HepG2 (cell line): ENCODE data around the gene KIAA1328. TPM values are rescaled to one million over a fixed set of nuclear protein-coding genes. Genes with fewer than 3 reads are reported as not detected.

Experiments used
- ATAC-seq: fragments of 200-7000 bp; cut with Tn5 transposase; 3 replicates; pipeline ENCODE4 v1.9.1; 2020; ENCODE audit warnings: mild to moderate bottlenecking, moderate library complexity
- BruUV-seq: library from RNA; stranded (reverse); fragments of 400-500 nt; replicated peaks from 2 replicates; lab custom pipeline; 2021; lab: Mats Ljungman, UMichigan
- CTCF ChIA-PET: fragments of 300-600 bp; formaldehyde crosslinking; extraction: SDS; loops from one replicate; lab custom pipeline; 2021; ENCODE audit warnings: low total read pairs, inconsistent platforms, low intra/inter-chr PET ratio; lab: Yijun Ruan, JAX
- POLR2A ChIA-PET: fragments of 350-600 bp; sonication (Branson Sonifier 250); formaldehyde crosslinking; loops from one replicate; lab custom pipeline; 2020; ENCODE audit warnings: antibody characterized with exemption, inconsistent platforms; lab: Yijun Ruan, JAX
- DNase-seq: peaks from one replicate; pipeline ENCODE4 v3.0.0-alpha.2; 2015; ENCODE audit warnings: low spot score
- FAIRE-seq: peaks from 3 replicates; lab custom pipeline; 2011; peaks lifted over from hg19 to GRCh38; lab: Jason Lieb, UNC
- H2AFZ ChIP-seq: one replicate; pipeline ENCODE4 v1.6.1; 2011; ENCODE audit warnings: low read length, inconsistent platforms
- H3K27ac ChIP-seq: fragments of 300-600 bp; 3 replicates; pipeline ENCODE4 v1.8.0; 2011; ENCODE audit warnings: mixed run types, mild to moderate bottlenecking, mixed read lengths, low read length, inconsistent platforms; ENCODE audit not compliant: insufficient read depth; ENCODE audit errors: extremely low read length
- H3K27me3 ChIP-seq, 2 experiments: fragments of 200-600 bp in 1 of 2; 2 replicates in 1 of 2; 3 replicates in 1 of 2; pipeline versions ENCODE4 v1.6.0 to v1.8.0; 2011; ENCODE audit warnings: low read length in 2 of 2, mild to moderate bottlenecking in 2 of 2, moderate library complexity in 2 of 2, inconsistent platforms in 1 of 2; ENCODE audit not compliant: insufficient read depth in 2 of 2, control insufficient read depth in 1 of 2
- H3K36me3 ChIP-seq, 2 experiments: fragments of 200-600 bp in 1 of 2; replicated peaks in 1 of 2; 2 replicates in 1 of 2; 3 replicates in 1 of 2; pipeline versions ENCODE4 v1.5.1 to v1.8.0; 2011; ENCODE audit warnings: low read length in 2 of 2, inconsistent platforms in 1 of 2; ENCODE audit not compliant: insufficient read depth in 2 of 2, control insufficient read depth in 1 of 2
- H3K4me1 ChIP-seq: 2 replicates; pipeline ENCODE4 v1.5.1; 2012; ENCODE audit warnings: low read length, inconsistent platforms; ENCODE audit not compliant: insufficient read depth
- H3K4me2 ChIP-seq: 2 replicates; pipeline ENCODE4 v1.6.0; 2011; ENCODE audit warnings: low read depth, low read length, inconsistent platforms
- H3K4me3 ChIP-seq, 3 experiments: fragments of 200-600 bp in 1 of 3; sonication (generic), shearing (Covaris generic) in 1 of 3; replicated peaks in 1 of 3; 2 replicates each; pipeline ENCODE4 v1.5.1; 2011 to 2016; ENCODE audit warnings: low read length in 3 of 3, inconsistent platforms in 2 of 3, low read depth in 2 of 3, mild to moderate bottlenecking in 2 of 3, control low read depth in 1 of 3, mixed read lengths in 1 of 3; ENCODE audit not compliant: insufficient read depth in 1 of 3
- H3K79me2 ChIP-seq: one replicate; pipeline ENCODE4 v1.6.1; 2011; ENCODE audit warnings: low read length, inconsistent platforms; ENCODE audit not compliant: insufficient read depth
- H3K9ac ChIP-seq: 2 replicates; pipeline ENCODE4 v1.6.0; 2011; ENCODE audit warnings: mild to moderate bottlenecking, low read depth, low read length, inconsistent platforms; ENCODE audit not compliant: insufficient read depth
- H3K9me3 ChIP-seq: 2 replicates; pipeline ENCODE4 v1.5.1; 2012; ENCODE audit warnings: mild to moderate bottlenecking, low read length
- H4K20me1 ChIP-seq: 2 replicates; pipeline ENCODE4 v1.6.0; 2011; ENCODE audit warnings: inconsistent platforms, mild to moderate bottlenecking, low read length, moderate library complexity; ENCODE audit not compliant: insufficient read depth
- AHR ChIP-seq: IDR thresholded peaks from 2 replicates; pipeline ENCODE4 v1.6.1; 2018; ENCODE audit warnings: missing genetic modification reagents, missing compliant biosample characterization
- BHLHE40 ChIP-seq: IDR thresholded peaks from 2 replicates; pipeline ENCODE4 v1.6.1; 2011; ENCODE audit warnings: low read length, improper control_type of control experiment
- FOXA3 ChIP-seq: IDR thresholded peaks from 2 replicates; pipeline ENCODE4 v1.6.1; 2016; ENCODE audit warnings: missing genetic modification reagents, missing compliant biosample characterization
- MAFK ChIP-seq, 2 experiments: IDR thresholded peaks in 1 of 2; conservative IDR thresholded peaks in 1 of 2; 2 replicates each; pipeline ENCODE4 v1.6.1; 2011; ENCODE audit warnings: improper control_type of control experiment in 2 of 2, low read length in 2 of 2
- MIER2 ChIP-seq: IDR thresholded peaks from 2 replicates; pipeline ENCODE4 v1.6.1; 2016; ENCODE audit warnings: missing biosample characterization, missing genetic modification reagents
- NFE2L2 ChIP-seq: fragments of 150-350 bp; IDR thresholded peaks from 2 replicates; pipeline ENCODE4 v1.6.1; 2014; ENCODE audit warnings: low read length
- TEAD2 ChIP-seq: sonication (generic); formaldehyde crosslinking; IDR thresholded peaks from 2 replicates; pipeline ENCODE4 v1.9.0; 2021; ENCODE audit warnings: missing genetic modification reagents
- YY1 ChIP-seq: IDR thresholded peaks from 2 replicates; pipeline ENCODE4 v1.6.1; 2011; ENCODE audit warnings: low read length, low read depth, moderate library complexity, mild to moderate bottlenecking; ENCODE audit not compliant: insufficient read depth, insufficient replicate concordance
- ZNF256 ChIP-seq: sonication (generic); formaldehyde crosslinking; conservative IDR thresholded peaks from 2 replicates; pipeline ENCODE4 v1.4.0; 2020; ENCODE audit warnings: missing genetic modification reagents
- ZNF564 ChIP-seq: sonication (generic); formaldehyde crosslinking; IDR thresholded peaks from 2 replicates; pipeline ENCODE4 v1.8.1; 2023; ENCODE audit warnings: mild to moderate bottlenecking, missing genetic modification reagents
- ZNF567 ChIP-seq: sonication (generic); formaldehyde crosslinking; IDR thresholded peaks from 2 replicates; pipeline ENCODE4 v1.8.1; 2023; ENCODE audit warnings: mild to moderate bottlenecking, missing genetic modification reagents, borderline replicate concordance
- ZNF678 ChIP-seq: sonication (generic); formaldehyde crosslinking; IDR thresholded peaks from 2 replicates; pipeline ENCODE4 v1.4.0; 2020; ENCODE audit warnings: mild to moderate bottlenecking, missing genetic modification reagents
- ZNF703 ChIP-seq: sonication (generic); formaldehyde crosslinking; IDR thresholded peaks from 2 replicates; pipeline ENCODE4 v1.5.1; 2020; ENCODE audit warnings: missing genetic modification reagents, mild to moderate bottlenecking, moderate library complexity, borderline replicate concordance
- ZNF772 ChIP-seq: sonication (generic); formaldehyde crosslinking; IDR thresholded peaks from 2 replicates; pipeline ENCODE4 v1.5.0; 2020; ENCODE audit warnings: mild to moderate bottlenecking, missing genetic modification reagents
- WGBS: methylation state at CpG from one replicate; pipeline ENCODE4 v1.1.6; 2017; ENCODE audit warnings: low lambda C conversion rate; 5-methylcytosine and 5-hydroxymethylcytosine counted together
- in situ Hi-C: cut with HindIII; loops from 2 replicates; pipeline ENCODE4 v1.10.0; 2017; ENCODE audit warnings: low pct_unique_long_range_greater_than_20kb; ENCODE audit not compliant: extremely low pct_ligation_motif_present
- intact Hi-C: fragments of 100-400 bp; cut with micrococcal nuclease; formaldehyde crosslinking; loops from one replicate; pipeline ENCODE4 v1.10.0; 2022; ENCODE audit not compliant: unreplicated experiment
- polyA plus RNA-seq, 8 experiments: library from polyadenylated mRNA; depleted of rRNA in 3 of 8; stranded (reverse) in 7 of 8; unstranded in 1 of 8; fragments of >200 nt; fragmentation: Illumina TruSeq in 4 of 8; extraction: Trizol in 4 of 8; gene quantifications; 2 replicates each; pipeline versions ENCODE4 v1.2.1 to v1.2.3, GENCODE V29; 2011 to 2016; ENCODE audit warnings: low read depth in 4 of 8, missing spikeins in 1 of 8, mixed read lengths in 1 of 8; ENCODE audit not compliant: insufficient read depth in 1 of 8
- total RNA-seq, 5 experiments: library from RNA; depleted of rRNA; stranded (reverse); fragments of >200 nt; fragmentation: Illumina TruSeq; extraction: Trizol; gene quantifications; 2 replicates each; pipeline ENCODE4 v1.2.3, GENCODE V29; 2016; ENCODE audit warnings: low read depth in 1 of 5
- TF ChIP-seq, protein P1 (sequence below): sonication (generic); formaldehyde crosslinking; IDR thresholded peaks from 2 replicates; pipeline ENCODE4 v1.5.0; 2020; ENCODE audit warnings: missing genetic modification reagents, mild to moderate bottlenecking, borderline replicate concordance
- TF ChIP-seq, protein P2 (sequence below): sonication (generic); formaldehyde crosslinking; IDR thresholded peaks from 2 replicates; pipeline ENCODE4 v1.5.0; 2020; ENCODE audit warnings: missing genetic modification reagents
- TF ChIP-seq, protein P3 (sequence below): sonication (generic); formaldehyde crosslinking; IDR thresholded peaks from 2 replicates; pipeline ENCODE4 v1.5.0; 2020; ENCODE audit warnings: missing genetic modification reagents

Gene KIAA1328
- total and polyA plus RNA-seq, 2 of the 13 experiments (the other 11 are each of a cell fraction or from before 2014, with no cell fraction given) = 4.1 to 6.0 TPM

DNA sequence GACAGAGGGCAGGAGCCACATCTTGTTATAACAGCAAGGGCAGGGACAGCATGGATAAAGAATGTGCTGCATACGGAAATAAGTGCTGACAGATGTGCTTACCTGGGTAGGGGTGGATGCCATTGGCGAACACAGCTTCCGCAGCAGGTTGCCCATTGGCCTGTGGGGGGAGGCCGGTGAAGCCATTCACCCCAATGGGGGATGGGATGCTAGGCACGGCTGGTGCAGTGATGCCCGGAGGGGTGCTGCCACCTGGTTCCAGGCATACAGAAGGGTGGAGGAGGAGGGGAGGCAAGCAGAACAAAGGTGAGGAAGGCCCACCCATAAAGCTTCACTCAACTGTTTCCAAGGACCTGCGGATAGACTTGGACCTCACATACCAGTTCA lies 441.7 kb downstream of the KIAA1328 start:
- FAIRE-seq = no peak
- no peak overlapping the region for H3K4me2 ChIP-seq
- ChIA-PET CTCF (no interaction called here), POLR2A (no interaction called here)
- H4K20me1 ChIP-seq = peaks cover 3% of the 10 kb centered on the region; the same call in 1 of the 2 replicates
- no peak overlapping the region for H3K9ac ChIP-seq
- H3K27me3 ChIP-seq = peaks cover 0 to 3% of the 10 kb centered on the region in 2 experiments; a peak in 3 of 5 replicates
- H3K79me2 ChIP-seq = no peaks in the 10 kb centered on the region
- intact Hi-C loops = no loop called here
- no peak overlapping the region for H3K27ac ChIP-seq
- 42% methylated on average over 6 of the region's 7 CpGs for WGBS
- no peak for DNase-seq
- TF ChIP-seq, protein P1, sequence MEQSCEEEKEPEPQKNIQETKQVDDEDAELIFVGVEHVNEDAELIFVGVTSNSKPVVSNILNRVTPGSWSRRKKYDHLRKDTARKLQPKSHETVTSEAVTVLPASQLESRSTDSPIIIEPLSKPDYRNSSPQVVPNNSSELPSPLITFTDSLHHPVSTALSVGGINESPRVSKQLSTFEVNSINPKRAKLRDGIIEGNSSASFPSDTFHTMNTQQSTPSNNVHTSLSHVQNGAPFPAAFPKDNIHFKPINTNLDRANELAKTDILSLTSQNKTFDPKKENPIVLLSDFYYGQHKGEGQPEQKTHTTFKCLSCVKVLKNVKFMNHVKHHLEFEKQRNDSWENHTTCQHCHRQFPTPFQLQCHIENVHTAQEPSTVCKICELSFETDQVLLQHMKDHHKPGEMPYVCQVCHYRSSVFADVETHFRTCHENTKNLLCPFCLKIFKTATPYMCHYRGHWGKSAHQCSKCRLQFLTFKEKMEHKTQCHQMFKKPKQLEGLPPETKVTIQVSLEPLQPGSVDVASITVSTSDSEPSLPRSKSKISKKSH (CRISPR knock-in tag) = no peak
- TF ChIP-seq MAFK (conservative IDR thresholded peaks at IDR 0.05 in 1 of 2, IDR thresholded peaks at IDR 0.05 in 1 of 2; ENCODE audit: low read length in 2 of 2) = 0 out of 4 replicates have a peak, but pooled peaks of 1 of the 2 experiments have one; percentile 2
- no peak overlapping the region for H3K4me3 ChIP-seq
- in situ Hi-C loops = no loop called here
- no peaks in the 10 kb centered on the region for H3K36me3 ChIP-seq
- no peaks in the 10 kb centered on the region for H3K4me1 ChIP-seq
- H2AFZ ChIP-seq = no peak overlapping the region
- BruUV-seq = no TSS peak
- H3K9me3 ChIP-seq = no peaks in the 10 kb centered on the region
- no peak for ATAC-seq

DNA sequence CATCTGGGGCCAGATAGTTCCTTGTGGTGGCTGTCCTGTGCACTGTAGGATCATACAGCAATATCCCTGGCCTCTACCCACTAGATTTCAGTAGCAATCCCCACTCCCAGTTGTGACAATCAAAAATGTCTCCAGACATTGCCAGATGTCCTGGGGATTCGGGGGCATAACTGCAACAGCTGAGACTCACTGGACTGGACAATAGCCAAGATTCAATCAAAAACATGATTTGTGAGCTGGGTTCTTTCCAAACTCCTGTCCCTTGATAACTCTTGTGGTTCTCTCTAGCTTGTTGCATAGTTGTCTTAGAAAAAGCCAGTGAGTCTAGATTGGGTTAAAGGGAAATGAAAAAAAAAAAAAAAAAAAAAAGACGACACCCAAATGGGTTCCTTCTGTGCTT lies 443.3 kb downstream of the KIAA1328 start:
- Histone ChIP-seq H3K4me1 (no peaks in the 10 kb centered on the region), H3K36me3 (no peaks in the 10 kb centered on the region), H3K4me3 (no peak overlapping the region), H3K4me2 (no peak overlapping the region), H3K79me2 (no peaks in the 10 kb centered on the region)
- no peak for DNase-seq
- in situ Hi-C loops = no loop called here
- BruUV-seq = no TSS peak
- WGBS = 0% methylated on average over 2 of the region's 2 CpGs
- TF ChIP-seq, protein P2, sequence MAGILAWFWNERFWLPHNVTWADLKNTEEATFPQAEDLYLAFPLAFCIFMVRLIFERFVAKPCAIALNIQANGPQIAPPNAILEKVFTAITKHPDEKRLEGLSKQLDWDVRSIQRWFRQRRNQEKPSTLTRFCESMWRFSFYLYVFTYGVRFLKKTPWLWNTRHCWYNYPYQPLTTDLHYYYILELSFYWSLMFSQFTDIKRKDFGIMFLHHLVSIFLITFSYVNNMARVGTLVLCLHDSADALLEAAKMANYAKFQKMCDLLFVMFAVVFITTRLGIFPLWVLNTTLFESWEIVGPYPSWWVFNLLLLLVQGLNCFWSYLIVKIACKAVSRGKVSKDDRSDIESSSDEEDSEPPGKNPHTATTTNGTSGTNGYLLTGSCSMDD (CRISPR knock-in tag) = no peak
- no peak for TF ChIP-seq NFE2L2
- TF ChIP-seq ZNF564 (CRISPR knock-in tag) = no peak
- no peak for TF ChIP-seq TEAD2 (CRISPR knock-in tag)
- TF ChIP-seq, protein P3, sequence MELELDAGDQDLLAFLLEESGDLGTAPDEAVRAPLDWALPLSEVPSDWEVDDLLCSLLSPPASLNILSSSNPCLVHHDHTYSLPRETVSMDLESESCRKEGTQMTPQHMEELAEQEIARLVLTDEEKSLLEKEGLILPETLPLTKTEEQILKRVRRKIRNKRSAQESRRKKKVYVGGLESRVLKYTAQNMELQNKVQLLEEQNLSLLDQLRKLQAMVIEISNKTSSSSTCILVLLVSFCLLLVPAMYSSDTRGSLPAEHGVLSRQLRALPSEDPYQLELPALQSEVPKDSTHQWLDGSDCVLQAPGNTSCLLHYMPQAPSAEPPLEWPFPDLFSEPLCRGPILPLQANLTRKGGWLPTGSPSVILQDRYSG (CRISPR knock-in tag) = no peak
- TF ChIP-seq YY1 = no peak
- no peak for TF ChIP-seq BHLHE40
- TF ChIP-seq AHR (CRISPR knock-in tag) = no peak
- TF ChIP-seq MIER2 (CRISPR knock-in tag) = no peak
- TF ChIP-seq ZNF567 (CRISPR knock-in tag) = no peak
- TF ChIP-seq ZNF678 (CRISPR knock-in tag) = no peak
- TF ChIP-seq ZNF703 (CRISPR knock-in tag) = no peak
- TF ChIP-seq ZNF256 (CRISPR knock-in tag) = no peak
- no peak for TF ChIP-seq FOXA3
- no peak for TF ChIP-seq ZNF772 (CRISPR knock-in tag)
- TF ChIP-seq, all 625 proteins: peak for 0
- CTCF ChIA-PET = no interaction called here
- H3K9ac ChIP-seq = no peak overlapping the region
- peaks cover 3% of the 10 kb centered on the region; the same call in 1 of the 2 replicates for H4K20me1 ChIP-seq
- no peak overlapping the region for H3K27ac ChIP-seq
- ATAC-seq (no peak), FAIRE-seq (no peak)
- POLR2A ChIA-PET = no interaction called here
- H3K27me3 ChIP-seq = peaks cover 0 to 3% of the 10 kb centered on the region in 2 experiments; a peak in 3 of 5 replicates
- intact Hi-C loops = no loop called here
- H3K9me3 ChIP-seq = no peaks in the 10 kb centered on the region
- H2AFZ ChIP-seq = no peak overlapping the region
